ENCODE results near the gene FSTL4.

The FSTL4 gene

GRCh38 chr5:133383580-133383939 is 228.8 kb downstream of the FSTL4 start:
- TF ChIP-seq ZNF565 (CRISPR knock-in tag; conservative IDR thresholded peaks at IDR 0.05; ENCODE audit: low read depth) (no peak), OSR1 (CRISPR knock-in tag; IDR thresholded peaks at IDR 0.05) (no peak), ESRRG (CRISPR knock-in tag; IDR thresholded peaks at IDR 0.05) (no peak), CSRNP3 (CRISPR knock-in tag; IDR thresholded peaks at IDR 0.05) (no peak), ARNTL (CRISPR knock-in tag; IDR thresholded peaks at IDR 0.05; ENCODE audit: borderline replicate concordance, low read depth) (no peak), ZC3H10 (CRISPR knock-in tag; IDR thresholded peaks at IDR 0.05) (no peak), ZNF70 (CRISPR knock-in tag; IDR thresholded peaks at IDR 0.05) (no peak), SNAI2 (CRISPR knock-in tag; IDR thresholded peaks at IDR 0.05) (no peak), TCF4 (CRISPR knock-in tag; IDR thresholded peaks at IDR 0.05; ENCODE audit: borderline replicate concordance) (no peak), GLIS3 (CRISPR knock-in tag; IDR thresholded peaks at IDR 0.05) (no peak), CSDC2 (CRISPR knock-in tag; IDR thresholded peaks at IDR 0.05) (no peak), PATZ1 (CRISPR knock-in tag; IDR thresholded peaks at IDR 0.05; ENCODE audit: borderline replicate concordance) (no peak), ZNF8 (CRISPR knock-in tag; IDR thresholded peaks at IDR 0.05) (no peak), ISL1 (CRISPR knock-in tag; IDR thresholded peaks at IDR 0.05) (no peak), RARB (CRISPR knock-in tag; IDR thresholded peaks at IDR 0.05) (no peak), BACH2 (CRISPR knock-in tag; IDR thresholded peaks at IDR 0.05; ENCODE audit: borderline replicate concordance) (no peak), POU6F1 (CRISPR knock-in tag; IDR thresholded peaks at IDR 0.05; ENCODE audit: borderline replicate concordance, low read depth) (no peak), PPARA (CRISPR knock-in tag; IDR thresholded peaks at IDR 0.05; ENCODE audit: borderline replicate concordance) (no peak), ZFP3 (CRISPR knock-in tag; IDR thresholded peaks at IDR 0.05) (no peak), TOX (CRISPR knock-in tag; IDR thresholded peaks at IDR 0.05; ENCODE audit: borderline replicate concordance) (no peak)
- no peak for ATAC-seq

GRCh38 chr5:133382661-133383579 is 229.4 kb downstream of the FSTL4 start:
- ATAC-seq = no peak
- TF ChIP-seq PPARA (CRISPR knock-in tag; IDR thresholded peaks at IDR 0.05; ENCODE audit: borderline replicate concordance) = no peak
- TF ChIP-seq PATZ1 (CRISPR knock-in tag; IDR thresholded peaks at IDR 0.05; ENCODE audit: borderline replicate concordance) = no peak
- TF ChIP-seq OSR1 (CRISPR knock-in tag; IDR thresholded peaks at IDR 0.05) = no peak
- no peak for TF ChIP-seq ZFP3 (CRISPR knock-in tag; IDR thresholded peaks at IDR 0.05)
- TF ChIP-seq TOX (CRISPR knock-in tag; IDR thresholded peaks at IDR 0.05; ENCODE audit: borderline replicate concordance) = no peak
- no peak for TF ChIP-seq ZNF8 (CRISPR knock-in tag; IDR thresholded peaks at IDR 0.05)
- TF ChIP-seq ESRRG (CRISPR knock-in tag; IDR thresholded peaks at IDR 0.05) = no peak
- TF ChIP-seq BACH2 (CRISPR knock-in tag; IDR thresholded peaks at IDR 0.05; ENCODE audit: borderline replicate concordance) = no peak

GRCh38 chr5:133381571-133382365 is 230.6 kb downstream of the FSTL4 start:
- TF ChIP-seq ZNF8 (CRISPR knock-in tag; IDR thresholded peaks at IDR 0.05) = no peak
- ATAC-seq = no peak
